OCI-LY3 (cell line): ENCODE measurements around the gene ACACA.

ENCODE experiments used
- H2AFZ ChIP-seq: fragments of 200-600, 300-600 bp; shearing (Covaris generic); 2 replicates; pipeline ENCODE4 v1.6.0; 2014; ENCODE audit warnings: antibody characterized with exemption, low read depth, low read length
- H3K27ac ChIP-seq: fragments of 200-600, 300-600 bp; sonication (generic); 2 replicates; pipeline ENCODE4 v1.5.1; 2014; ENCODE audit warnings: mild to moderate bottlenecking, low read length, moderate library complexity, mixed read lengths
- H3K27me3 ChIP-seq: fragments of 200-600, 300-600 bp; sonication (generic); 2 replicates; pipeline ENCODE4 v1.6.1; 2014; ENCODE audit warnings: low read depth, low read length, mixed read lengths
- H3K36me3 ChIP-seq: fragments of 200-600, 300-600 bp; sonication (generic); replicated peaks from 2 replicates; pipeline ENCODE3; 2014; ENCODE audit warnings: low read depth, low read length, mixed read lengths
- H3K4me1 ChIP-seq: fragments of 300-600, 200-600 bp; sonication (generic); 2 replicates; pipeline ENCODE4 v1.6.1; 2014; ENCODE audit warnings: low read length, mixed read lengths
- H3K4me2 ChIP-seq: fragments of 200-600, 300-600 bp; sonication (generic); 2 replicates; pipeline ENCODE4 v1.6.1; 2014; ENCODE audit warnings: low read length, mixed read lengths
- H3K4me3 ChIP-seq: fragments of 300-600, 200-600 bp; sonication (generic); 2 replicates; pipeline ENCODE4 v1.5.1; 2014; ENCODE audit warnings: antibody characterized with exemption, mild to moderate bottlenecking, low read length, moderate library complexity
- H3K79me2 ChIP-seq: fragments of 300-600, 200-600 bp; shearing (Covaris generic); 2 replicates; pipeline ENCODE4 v1.6.1; 2014; ENCODE audit warnings: mild to moderate bottlenecking, low read length, mixed read lengths
- H3K9ac ChIP-seq: fragments of 300-600, 200-600 bp; shearing (Covaris generic); 2 replicates; pipeline ENCODE4 v1.6.0; 2014; ENCODE audit warnings: mild to moderate bottlenecking, low read length, moderate library complexity
- H3K9me3 ChIP-seq: fragments of 200-600, 300-600 bp; shearing (Covaris generic); 2 replicates; pipeline ENCODE4 v1.6.1; 2014; ENCODE audit warnings: low read length, mixed read lengths; ENCODE audit not compliant: insufficient read depth
- H4K20me1 ChIP-seq: fragments of 200-600, 300-600 bp; sonication (generic); 2 replicates; pipeline ENCODE4 v1.6.1; 2016; ENCODE audit warnings: low read length, mixed read lengths; ENCODE audit not compliant: insufficient read depth
- CTCF ChIP-seq: fragments of 200-600, 300-600 bp; sonication (generic); IDR thresholded peaks from 2 replicates; pipeline ENCODE4 v1.5.1; 2014; ENCODE audit warnings: antibody characterized with exemption, low read length, low read depth
- EZH2phosphoT487 ChIP-seq: fragments of 200-600 bp; shearing (Covaris generic); IDR thresholded peaks from 2 replicates; pipeline ENCODE4 v1.6.1; 2018; ENCODE audit warnings: antibody characterized with exemption, mixed run types, low read depth

ACACA gene

GRCh38 chr17:37083456-37083855, 323.2 kb downstream of the ACACA start:
- TF ChIP-seq CTCF = no peak
- TF ChIP-seq EZH2phosphoT487 = no peak
- Histone ChIP-seq H3K27ac (no peak overlapping the region), H3K9ac (no peak overlapping the region)

GRCh38 chr17:37082985-37083384, 323.7 kb downstream of the ACACA start:
- Histone ChIP-seq H3K79me2 (no peaks in the 10 kb centered on the region), H3K27me3 (no peaks in the 10 kb centered on the region), H3K9ac (no peak overlapping the region), H3K9me3 (no peaks in the 10 kb centered on the region), H3K4me1 (no peaks in the 10 kb centered on the region), H3K27ac (no peak overlapping the region), H3K4me2 (no peak overlapping the region), H2AFZ (no peak overlapping the region), H4K20me1 (no peaks in the 10 kb centered on the region), H3K36me3 (peaks cover 22% of the 10 kb centered on the region), H3K4me3 (no peak overlapping the region)
- TF ChIP-seq EZH2phosphoT487 (no peak), CTCF (no peak)

More at GRCh38 chr17:37083456-37083855, 323.2 kb downstream of the ACACA start:
- Histone ChIP-seq H3K79me2 (no peaks in the 10 kb centered on the region), H3K27me3 (no peaks in the 10 kb centered on the region), H3K9me3 (no peaks in the 10 kb centered on the region), H3K36me3 (peaks cover 22% of the 10 kb centered on the region), H3K4me3 (no peak overlapping the region), H3K4me1 (no peaks in the 10 kb centered on the region), H2AFZ (no peak overlapping the region), H4K20me1 (no peaks in the 10 kb centered on the region), H3K4me2 (no peak overlapping the region)

DNA sequence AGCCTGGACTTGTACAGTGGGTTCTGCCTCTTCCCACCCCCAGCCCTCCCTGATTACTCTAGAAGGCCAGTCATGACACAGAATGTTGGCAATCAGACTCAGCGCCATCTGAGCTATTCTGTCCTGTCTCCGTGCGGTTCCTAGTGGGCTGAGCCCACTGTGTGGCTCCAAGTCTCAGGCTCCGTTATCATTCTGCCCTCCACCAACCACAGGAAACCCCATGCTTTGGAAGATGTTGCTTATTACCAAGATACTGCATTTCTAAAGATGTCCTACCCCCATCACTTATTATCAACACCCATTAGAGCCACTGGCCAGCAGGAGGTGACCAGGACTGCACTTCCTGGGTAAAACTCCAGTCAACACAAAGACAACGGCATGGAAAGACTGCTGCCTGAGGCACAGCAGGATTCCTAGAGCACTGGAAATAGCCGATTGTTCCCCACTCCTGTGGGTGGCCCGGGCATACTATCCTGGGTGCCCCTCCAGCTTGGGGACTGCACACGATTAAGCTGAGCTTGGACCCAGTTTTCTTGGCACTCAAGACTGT, 324.2 kb downstream of the ACACA start:
- Histone ChIP-seq H3K27ac (no peak overlapping the region), H3K79me2 (no peaks in the 10 kb centered on the region), H3K4me1 (no peaks in the 10 kb centered on the region), H3K4me2 (no peak overlapping the region), H3K9ac (no peak overlapping the region), H4K20me1 (no peaks in the 10 kb centered on the region), H3K36me3 (peaks cover 22% of the 10 kb centered on the region), H3K4me3 (no peak overlapping the region), H3K27me3 (no peaks in the 10 kb centered on the region), H3K9me3 (no peaks in the 10 kb centered on the region), H2AFZ (no peak overlapping the region)
- TF ChIP-seq CTCF = no peak
- TF ChIP-seq EZH2phosphoT487 = no peak

DNA sequence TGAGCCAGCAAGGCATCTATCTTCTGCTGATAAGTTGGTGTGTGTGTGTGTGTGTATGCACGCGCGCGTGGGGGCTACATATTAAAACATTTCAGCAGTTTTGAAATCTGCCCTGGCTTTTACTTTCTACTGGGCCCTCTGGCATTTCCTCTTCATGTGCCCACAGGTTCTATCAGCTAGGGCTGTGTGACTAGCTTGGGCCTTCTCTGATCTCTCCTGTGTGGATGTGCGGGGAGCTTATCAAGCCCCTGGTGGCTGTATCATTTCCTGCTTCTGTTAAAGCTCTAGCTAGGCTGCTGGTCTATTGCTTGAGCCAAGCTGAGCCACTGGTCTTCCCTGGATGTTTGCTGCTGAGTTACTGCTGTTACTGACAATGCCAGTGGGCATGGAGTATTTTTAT, 325.3 kb downstream of the ACACA start:
- H3K9ac ChIP-seq = no peak overlapping the region
- H2AFZ ChIP-seq = no peak overlapping the region
- H4K20me1 ChIP-seq = no peaks in the 10 kb centered on the region
- H3K36me3 ChIP-seq = peaks cover 12% of the 10 kb centered on the region
- no peak overlapping the region for H3K4me2 ChIP-seq
- no peaks in the 10 kb centered on the region for H3K79me2 ChIP-seq
- no peak overlapping the region for H3K27ac ChIP-seq
- TF ChIP-seq CTCF (no peak), EZH2phosphoT487 (no peak)
- no peaks in the 10 kb centered on the region for H3K4me1 ChIP-seq
- no peaks in the 10 kb centered on the region for H3K9me3 ChIP-seq
- no peak overlapping the region for H3K4me3 ChIP-seq
- no peaks in the 10 kb centered on the region for H3K27me3 ChIP-seq
